IMR-90 (cell line): ENCODE results near the gene MGAT5.

Experiments used
- CEBPB ChIP-seq: IDR thresholded peaks from 2 replicates; pipeline ENCODE4 v1.6.1; 2012; ENCODE audit warnings: low read depth, low read length, improper control_type of control experiment
- MAFK ChIP-seq: IDR thresholded peaks from 2 replicates; pipeline ENCODE4 v1.6.1; 2012; ENCODE audit warnings: low read depth, low read length, improper control_type of control experiment
- MAZ ChIP-seq: IDR thresholded peaks from 2 replicates; pipeline ENCODE4 v1.6.1; 2012; ENCODE audit warnings: low read depth, mild to moderate bottlenecking, low read length, improper control_type of control experiment, moderate library complexity, borderline replicate concordance
- MXI1 ChIP-seq: IDR thresholded peaks from 2 replicates; pipeline ENCODE4 v1.6.1; 2012; ENCODE audit warnings: low read depth, mild to moderate bottlenecking, low read length, moderate library complexity, borderline replicate concordance
- NFE2L2 ChIP-seq: fragments of 150-350 bp; IDR thresholded peaks from 2 replicates; pipeline ENCODE4 v1.6.1; 2016; ENCODE audit warnings: low read depth, mild to moderate bottlenecking, low read length
- POLR2A ChIP-seq: IDR thresholded peaks from 2 replicates; pipeline ENCODE4 v1.6.1; 2012; ENCODE audit warnings: mild to moderate bottlenecking, low read depth, low read length
- RAD21 ChIP-seq: IDR thresholded peaks from 2 replicates; pipeline ENCODE4 v1.6.1; 2012; ENCODE audit warnings: low read length, improper control_type of control experiment
- RCOR1 ChIP-seq: IDR thresholded peaks from 2 replicates; pipeline ENCODE4 v1.6.1; 2012; ENCODE audit warnings: mild to moderate bottlenecking, low read length, improper control_type of control experiment; ENCODE audit not compliant: insufficient replicate concordance
- RFX5 ChIP-seq: IDR thresholded peaks from 2 replicates; pipeline ENCODE4 v1.8.0; 2012; ENCODE audit warnings: low read depth, mild to moderate bottlenecking, low read length, moderate library complexity
- SMC3 ChIP-seq: fragments of 150-350 bp; IDR thresholded peaks from 2 replicates; pipeline ENCODE4 v1.6.1; 2016; ENCODE audit warnings: low read depth, mild to moderate bottlenecking, antibody characterized with exemption, low read length, moderate library complexity
- USF2 ChIP-seq: fragments of 150-350 bp; IDR thresholded peaks from 2 replicates; pipeline ENCODE4 v1.6.1; 2017; ENCODE audit warnings: mild to moderate bottlenecking, antibody characterized with exemption, low read length, low read depth
- TF ChIP-seq, protein P1 (sequence below): conservative IDR thresholded peaks from 2 replicates; pipeline ENCODE4 v1.5.1; 2012; ENCODE audit warnings: mild to moderate bottlenecking, low read depth, low read length, improper control_type of control experiment

GRCh38 chr2:134468164-134468563 lies 214.3 kb downstream of the MGAT5 start:
- TF ChIP-seq, protein P1, sequence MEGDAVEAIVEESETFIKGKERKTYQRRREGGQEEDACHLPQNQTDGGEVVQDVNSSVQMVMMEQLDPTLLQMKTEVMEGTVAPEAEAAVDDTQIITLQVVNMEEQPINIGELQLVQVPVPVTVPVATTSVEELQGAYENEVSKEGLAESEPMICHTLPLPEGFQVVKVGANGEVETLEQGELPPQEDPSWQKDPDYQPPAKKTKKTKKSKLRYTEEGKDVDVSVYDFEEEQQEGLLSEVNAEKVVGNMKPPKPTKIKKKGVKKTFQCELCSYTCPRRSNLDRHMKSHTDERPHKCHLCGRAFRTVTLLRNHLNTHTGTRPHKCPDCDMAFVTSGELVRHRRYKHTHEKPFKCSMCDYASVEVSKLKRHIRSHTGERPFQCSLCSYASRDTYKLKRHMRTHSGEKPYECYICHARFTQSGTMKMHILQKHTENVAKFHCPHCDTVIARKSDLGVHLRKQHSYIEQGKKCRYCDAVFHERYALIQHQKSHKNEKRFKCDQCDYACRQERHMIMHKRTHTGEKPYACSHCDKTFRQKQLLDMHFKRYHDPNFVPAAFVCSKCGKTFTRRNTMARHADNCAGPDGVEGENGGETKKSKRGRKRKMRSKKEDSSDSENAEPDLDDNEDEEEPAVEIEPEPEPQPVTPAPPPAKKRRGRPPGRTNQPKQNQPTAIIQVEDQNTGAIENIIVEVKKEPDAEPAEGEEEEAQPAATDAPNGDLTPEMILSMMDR, result no peak
- TF ChIP-seq RFX5, result no peak
- no peak for TF ChIP-seq MAFK
- no peak for TF ChIP-seq POLR2A
- no peak for TF ChIP-seq RAD21
- no peak for TF ChIP-seq NFE2L2
- TF ChIP-seq MXI1, result no peak
- no peak for TF ChIP-seq CEBPB
- no peak for TF ChIP-seq MAZ
- TF ChIP-seq USF2, result no peak
- TF ChIP-seq SMC3, result no peak
- no peak for TF ChIP-seq RCOR1
